Tibial nerve (tissue), 3 donors: ENCODE results near the gene DNM1.

ENCODE experiments used
- POLR2A ChIP-seq, 2 donors: fragments of 450-650 bp; IDR thresholded peaks; one replicate each; pipeline ENCODE4 v1.6.1; 2017; ENCODE audit warnings: antibody characterized with exemption in 2 of 2, mild to moderate bottlenecking in 2 of 2, moderate library complexity in 2 of 2
- TF ChIP-seq, protein P1 (sequence below), 5 experiments: fragments of 200-600 bp in 3 of 5; fragments of 450-650 bp in 2 of 5; sonication (generic) in 3 of 5; IDR thresholded peaks; one replicate each; pipeline ENCODE4 v1.5.1; 2016 to 2019; ENCODE audit warnings: antibody characterized with exemption in 5 of 5, mild to moderate bottlenecking in 3 of 5, moderate library complexity in 2 of 5

DNA sequence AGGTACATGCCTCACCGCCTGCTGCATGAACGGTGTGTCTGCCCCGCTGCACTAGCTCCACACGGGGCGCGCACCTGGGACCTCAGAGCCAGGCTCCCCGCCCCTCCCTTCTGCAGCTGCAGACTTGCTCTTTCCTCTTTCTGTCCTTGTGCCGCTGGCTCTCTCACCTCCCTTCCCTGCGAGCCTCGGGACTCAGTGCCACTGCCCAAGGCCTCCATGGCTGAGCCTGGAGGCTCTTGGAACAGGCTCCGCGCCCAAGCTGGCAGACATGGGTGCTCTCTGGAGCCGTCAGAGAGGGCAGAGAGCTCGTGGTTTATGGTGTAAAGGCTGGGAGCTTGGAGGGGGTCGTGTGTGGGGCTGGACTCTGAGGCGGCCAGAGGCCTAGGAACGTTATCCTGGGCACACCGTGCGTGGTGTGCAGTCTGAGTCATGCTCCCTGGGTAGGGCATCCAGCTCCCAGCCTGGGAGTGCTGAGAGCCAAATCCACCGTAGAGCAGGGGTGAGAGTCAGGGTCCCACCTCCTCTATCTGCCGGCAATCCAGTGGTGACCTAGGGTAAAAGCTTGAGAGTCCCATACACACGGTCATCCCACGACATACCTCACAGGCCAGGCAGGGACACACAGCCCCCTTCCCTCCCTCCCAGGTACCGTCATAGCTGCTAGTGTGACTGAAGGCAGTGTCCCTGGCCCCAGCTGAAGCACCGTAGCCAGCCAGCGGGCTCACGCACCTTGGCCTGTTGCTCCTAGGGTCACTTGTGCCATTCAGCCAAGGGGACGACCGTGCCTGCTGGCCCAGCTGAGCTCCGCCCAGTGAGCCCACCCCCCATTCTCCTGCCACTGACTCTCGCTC lies 50.2 kb downstream of the DNM1 start:
- TF ChIP-seq, protein P1, sequence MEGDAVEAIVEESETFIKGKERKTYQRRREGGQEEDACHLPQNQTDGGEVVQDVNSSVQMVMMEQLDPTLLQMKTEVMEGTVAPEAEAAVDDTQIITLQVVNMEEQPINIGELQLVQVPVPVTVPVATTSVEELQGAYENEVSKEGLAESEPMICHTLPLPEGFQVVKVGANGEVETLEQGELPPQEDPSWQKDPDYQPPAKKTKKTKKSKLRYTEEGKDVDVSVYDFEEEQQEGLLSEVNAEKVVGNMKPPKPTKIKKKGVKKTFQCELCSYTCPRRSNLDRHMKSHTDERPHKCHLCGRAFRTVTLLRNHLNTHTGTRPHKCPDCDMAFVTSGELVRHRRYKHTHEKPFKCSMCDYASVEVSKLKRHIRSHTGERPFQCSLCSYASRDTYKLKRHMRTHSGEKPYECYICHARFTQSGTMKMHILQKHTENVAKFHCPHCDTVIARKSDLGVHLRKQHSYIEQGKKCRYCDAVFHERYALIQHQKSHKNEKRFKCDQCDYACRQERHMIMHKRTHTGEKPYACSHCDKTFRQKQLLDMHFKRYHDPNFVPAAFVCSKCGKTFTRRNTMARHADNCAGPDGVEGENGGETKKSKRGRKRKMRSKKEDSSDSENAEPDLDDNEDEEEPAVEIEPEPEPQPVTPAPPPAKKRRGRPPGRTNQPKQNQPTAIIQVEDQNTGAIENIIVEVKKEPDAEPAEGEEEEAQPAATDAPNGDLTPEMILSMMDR (IDR thresholded peaks at IDR 0.05): no peak
- no peak for TF ChIP-seq POLR2A (IDR thresholded peaks at IDR 0.05)
